GM12872 (cell line): ENCODE results near the gene CHAT.

Experiments
- CTCF ChIP-seq: IDR thresholded peaks from 3 replicates; pipeline ENCODE4 v1.5.1; 2011; ENCODE audit warnings: low read depth, mild to moderate bottlenecking, low read length, moderate library complexity; ENCODE audit not compliant: insufficient read depth

The CHAT gene

GRCh38 chr10:49653273-49653929, 39.6 kb downstream of the CHAT start:
- TF ChIP-seq CTCF: no peak

- no peak for TF ChIP-seq CTCF
Measured at GRCh38 chr10:49654036-49654693, 40.3 kb downstream of the CHAT start.

- no peak for TF ChIP-seq CTCF
Measured at GRCh38 chr10:49655099-49655498, 41.3 kb downstream of the CHAT start.

- no peak for TF ChIP-seq CTCF
Measured at GRCh38 chr10:49656845-49657493, 43.1 kb downstream of the CHAT start.

- no peak for TF ChIP-seq CTCF
Measured at GRCh38 chr10:49657606-49658005, 43.8 kb downstream of the CHAT start.

GRCh38 chr10:49661140-49661856, 47.5 kb downstream of the CHAT start:
- no peak for TF ChIP-seq CTCF
